CD4-positive, alpha-beta T cell treated with Interleukin-12 subunit alpha and Interleukin-12 subunit beta, for 1 hour (primary cell): Measurements from ENCODE around the gene NKX1-1.
"Not testable (repeated sequence)": the region's sequence is repeated elsewhere in the genome, so short reads cannot be mapped to it uniquely, and the experiment has no call there.

Experiments used
- DNase-seq: peaks from one replicate; pipeline ENCODE4 v3.0.0-alpha.2; 2020

NKX1-1 gene

DNA sequence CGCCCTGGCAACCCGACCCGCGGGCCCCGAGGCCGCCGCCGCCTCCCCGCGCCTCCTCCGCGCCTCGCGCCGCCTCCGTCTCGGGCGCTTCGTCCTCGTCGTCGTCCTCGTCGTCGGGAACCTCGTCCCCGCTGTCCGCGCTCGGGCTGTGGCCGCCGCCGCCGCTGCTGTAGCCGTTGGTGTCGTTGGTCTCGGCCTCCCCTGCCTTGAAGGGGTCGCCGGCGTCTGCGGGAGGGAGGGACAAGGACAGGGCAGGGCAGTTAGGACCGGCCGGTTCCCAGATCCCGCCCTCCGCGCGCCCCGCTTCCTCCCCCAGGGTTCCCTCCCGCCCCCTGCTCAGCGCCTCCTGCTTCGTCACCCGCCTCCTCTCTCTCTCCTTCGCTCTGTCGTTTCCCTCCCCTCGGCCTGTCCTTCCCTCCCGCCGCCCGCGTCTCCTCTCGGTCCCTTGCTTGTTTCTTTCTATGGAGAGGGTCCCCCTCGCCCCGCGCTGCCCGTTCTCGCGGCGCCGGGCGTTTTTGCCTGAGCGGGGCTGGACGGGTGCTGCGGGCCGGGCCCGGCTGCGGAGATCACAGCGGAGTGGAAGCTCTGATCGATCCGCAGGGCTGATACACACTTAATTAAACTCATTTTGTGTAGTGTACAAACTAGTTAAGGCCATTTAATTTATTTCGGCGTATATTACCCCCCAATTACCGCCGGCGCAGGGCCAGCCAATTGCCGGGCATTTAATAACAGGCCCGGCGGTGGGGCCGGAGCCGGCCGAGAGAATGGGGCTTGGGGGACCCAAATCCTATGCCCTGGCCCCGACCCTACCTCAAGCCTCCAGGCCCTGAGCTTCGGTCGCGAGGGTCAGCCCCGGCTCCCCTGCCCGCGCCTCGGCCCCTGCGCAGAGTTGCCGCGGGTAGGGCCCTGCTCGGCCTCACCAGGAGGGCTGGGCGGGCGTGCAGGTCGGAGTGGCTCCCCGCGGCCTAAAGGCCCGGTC lies 2.4 kb downstream of the NKX1-1 start:
- no peak for DNase-seq

DNA sequence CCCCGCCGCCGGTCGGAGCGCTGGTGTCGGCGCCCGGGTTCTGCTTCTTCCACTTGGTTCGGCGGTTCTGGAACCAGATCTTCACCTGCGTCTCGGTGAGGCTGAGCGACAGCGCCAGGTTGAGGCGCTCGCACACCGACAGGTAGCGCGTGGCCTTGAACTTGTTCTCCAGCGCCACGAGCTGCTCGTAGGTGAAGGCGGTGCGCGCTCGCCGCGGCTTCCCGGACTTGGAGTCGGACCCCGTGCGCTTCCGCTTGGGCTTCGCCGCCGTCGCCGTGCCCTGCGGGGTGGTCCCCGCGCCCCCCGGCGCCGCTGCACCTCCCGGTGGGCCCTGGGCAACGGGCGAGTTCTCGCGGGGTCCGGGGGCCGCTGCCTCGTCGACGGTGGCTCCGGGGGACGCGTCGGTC lies 3.1 kb downstream of the NKX1-1 start:
- DNase-seq = no peak

DNA sequence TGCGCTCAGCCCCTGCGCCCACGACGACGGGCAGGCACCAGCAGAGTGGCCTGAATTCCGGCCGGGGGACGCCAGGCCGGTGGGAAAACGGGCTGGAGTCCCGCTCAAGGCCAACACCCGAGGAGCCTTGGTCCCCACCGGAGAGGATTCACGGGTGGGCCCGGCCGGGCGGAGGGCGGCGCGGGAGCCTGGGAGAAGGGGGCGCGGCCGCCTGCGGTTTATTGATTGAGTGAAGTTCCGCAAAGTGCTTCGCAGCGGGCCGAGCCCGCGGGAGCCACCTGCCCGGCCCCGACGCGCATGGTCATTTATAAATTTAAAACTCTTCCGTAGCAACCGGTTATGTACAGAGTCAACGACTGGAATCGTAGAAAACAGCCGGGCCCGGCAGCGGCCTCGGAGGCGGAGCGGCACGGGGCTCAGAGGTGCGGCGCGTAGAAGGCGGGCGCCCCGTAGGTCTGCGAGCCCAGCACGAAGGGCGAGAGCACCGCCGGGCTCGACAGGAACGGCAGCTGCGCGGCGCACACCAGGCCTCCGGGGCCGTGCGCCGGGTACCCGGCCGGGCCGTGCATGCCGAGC lies 3.6 kb downstream of the NKX1-1 start:
- no peak for DNase-seq

DNA sequence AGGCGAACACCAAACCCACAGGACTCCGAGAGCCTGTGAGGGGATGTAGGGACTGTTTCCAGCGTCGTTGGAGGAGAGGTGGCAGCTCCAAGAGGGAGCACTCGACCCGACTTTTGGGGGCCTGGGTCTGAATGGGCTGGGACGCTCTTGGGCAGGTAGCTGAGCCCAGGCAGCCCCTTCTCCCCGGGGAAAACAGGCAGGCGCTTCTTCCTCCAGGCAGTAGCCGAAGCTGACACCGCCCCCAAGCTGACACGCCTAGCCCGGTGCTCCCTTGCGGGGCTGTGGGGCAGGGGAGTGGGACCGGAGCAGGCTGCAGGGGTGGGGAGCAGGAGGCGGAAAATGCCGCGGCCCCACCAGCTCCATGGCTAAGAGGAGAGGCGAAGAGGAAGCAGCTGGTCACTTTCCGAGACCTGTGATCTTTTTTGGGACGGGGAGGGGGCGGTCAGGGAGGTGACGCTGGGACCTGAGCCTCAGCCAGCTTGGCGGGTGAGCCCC lies 4.2 kb downstream of the NKX1-1 start:
- DNase-seq = no peak

DNA sequence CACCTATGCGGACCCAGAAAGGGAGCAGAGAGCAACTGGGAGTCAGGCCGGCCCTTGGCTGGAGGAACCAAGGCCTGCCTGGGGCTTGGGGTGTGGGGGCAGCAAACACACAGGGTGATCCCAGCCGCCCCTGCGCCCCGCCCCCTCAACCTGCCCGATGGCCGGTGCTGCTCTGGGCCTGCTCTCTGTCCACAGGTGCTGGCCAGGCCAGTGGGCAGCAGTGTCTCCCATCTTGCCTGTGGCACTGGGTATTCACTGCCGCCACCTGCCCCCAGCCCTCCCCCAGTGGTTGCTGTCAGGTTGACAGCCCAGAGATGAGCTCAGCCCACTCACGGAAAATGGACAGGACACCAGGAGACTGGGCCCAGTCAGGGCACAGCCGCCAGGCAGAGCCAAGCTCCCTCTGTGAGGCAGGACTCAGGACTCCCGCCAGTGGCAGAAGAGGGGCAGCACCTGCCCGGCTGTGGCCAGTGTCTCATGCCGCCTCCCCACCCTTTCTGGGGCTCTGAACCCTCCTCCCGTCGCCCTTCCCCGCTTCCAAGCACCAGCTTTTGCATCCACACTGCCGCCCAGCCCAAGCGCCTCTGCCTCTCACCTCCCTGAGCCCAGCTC lies 4.7 kb downstream of the NKX1-1 start:
- DNase-seq = no peak

DNA sequence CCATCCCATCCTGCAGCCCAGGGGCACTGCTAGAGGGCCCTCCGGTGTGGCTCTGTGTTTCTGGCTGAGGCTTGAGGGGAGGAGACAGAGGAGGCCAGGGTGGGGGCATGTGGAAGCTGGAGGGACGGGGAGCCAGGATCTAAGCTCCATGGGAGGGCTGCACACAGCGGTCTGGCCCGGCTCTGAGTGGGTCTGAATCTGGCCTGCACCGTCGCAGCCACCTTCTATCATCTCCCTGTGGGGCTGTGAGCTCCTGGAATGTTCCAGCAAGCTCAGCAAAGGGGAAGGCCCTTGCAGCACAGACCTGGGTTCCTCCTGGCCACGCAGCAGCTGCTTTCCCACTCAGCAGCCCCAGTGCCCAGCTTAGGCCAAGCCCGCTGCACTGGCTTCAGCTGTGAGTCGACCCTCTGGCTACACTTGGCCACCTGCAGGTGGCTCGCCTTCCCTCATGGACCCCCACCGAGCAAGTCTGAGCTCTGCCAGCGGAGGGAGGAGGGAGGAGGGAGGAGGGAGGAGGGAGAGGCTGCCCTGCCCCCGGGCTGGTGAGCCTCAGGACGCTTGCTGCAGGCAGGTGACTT lies 5.3 kb downstream of the NKX1-1 start:
- no peak for DNase-seq

DNA sequence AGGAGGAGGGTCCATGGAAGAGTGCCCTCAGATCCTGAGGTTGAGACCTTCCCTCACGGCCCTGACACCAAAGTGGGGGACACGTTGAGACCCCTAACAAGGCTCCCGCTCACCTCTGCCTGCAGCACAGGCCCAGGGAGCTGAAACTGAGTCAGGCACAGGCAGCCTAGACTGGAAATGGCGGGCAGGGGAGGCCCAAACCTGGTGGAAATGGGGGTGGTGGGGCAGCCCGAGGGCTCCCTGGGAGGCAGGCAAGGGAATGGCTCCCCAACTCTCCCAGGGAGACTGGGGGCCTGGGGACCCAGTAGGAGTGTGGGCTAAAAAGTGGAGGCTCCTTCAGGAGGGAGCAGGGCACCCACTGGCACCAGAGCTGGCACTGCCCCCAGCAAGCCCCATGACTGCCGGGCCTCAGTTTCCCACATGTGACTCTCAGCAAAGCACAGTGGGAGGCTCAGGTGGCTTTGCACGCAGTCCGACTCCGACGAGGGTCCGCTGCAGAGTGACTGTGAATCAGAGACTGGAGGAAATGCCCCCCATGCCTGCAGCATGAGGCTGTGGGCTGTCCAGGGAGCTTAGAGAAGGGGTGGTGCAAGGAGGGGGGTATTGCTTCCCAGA lies 5.9 kb downstream of the NKX1-1 start:
- no peak for DNase-seq

DNA sequence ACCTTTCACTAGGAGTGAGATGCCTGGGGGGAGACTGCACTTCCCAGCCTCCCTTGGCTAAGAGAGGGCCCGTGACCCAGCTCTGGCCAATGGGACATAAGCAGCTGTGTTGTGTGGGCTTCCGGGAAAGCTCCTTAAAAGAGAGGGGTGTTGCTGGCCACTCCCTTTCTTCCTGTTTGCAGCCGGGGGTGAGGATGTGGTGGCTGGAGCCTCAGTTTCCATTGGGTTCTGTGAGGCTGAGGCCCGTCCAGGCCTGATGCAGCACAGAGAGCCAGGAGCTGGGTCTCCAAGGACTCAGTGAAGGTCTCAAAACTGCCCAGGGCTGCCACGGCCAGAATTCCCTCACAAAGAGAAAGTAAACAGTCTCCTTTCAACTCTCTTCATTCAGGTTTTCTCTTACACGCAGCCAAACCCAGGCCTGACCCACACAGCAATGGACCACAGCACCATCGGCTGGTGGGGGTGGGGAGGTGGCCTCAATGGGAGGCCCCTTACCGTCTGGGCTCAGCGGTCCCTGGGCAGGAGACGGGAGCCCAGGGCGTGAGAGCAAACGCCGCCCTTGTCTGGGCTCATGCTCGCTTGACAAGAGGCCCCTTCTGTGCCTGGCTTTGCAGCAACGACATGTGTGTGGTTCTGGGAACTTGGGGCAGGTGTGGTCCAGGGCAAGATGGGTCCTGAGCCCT lies 6.6 kb downstream of the NKX1-1 start:
- DNase-seq = no peak

DNA sequence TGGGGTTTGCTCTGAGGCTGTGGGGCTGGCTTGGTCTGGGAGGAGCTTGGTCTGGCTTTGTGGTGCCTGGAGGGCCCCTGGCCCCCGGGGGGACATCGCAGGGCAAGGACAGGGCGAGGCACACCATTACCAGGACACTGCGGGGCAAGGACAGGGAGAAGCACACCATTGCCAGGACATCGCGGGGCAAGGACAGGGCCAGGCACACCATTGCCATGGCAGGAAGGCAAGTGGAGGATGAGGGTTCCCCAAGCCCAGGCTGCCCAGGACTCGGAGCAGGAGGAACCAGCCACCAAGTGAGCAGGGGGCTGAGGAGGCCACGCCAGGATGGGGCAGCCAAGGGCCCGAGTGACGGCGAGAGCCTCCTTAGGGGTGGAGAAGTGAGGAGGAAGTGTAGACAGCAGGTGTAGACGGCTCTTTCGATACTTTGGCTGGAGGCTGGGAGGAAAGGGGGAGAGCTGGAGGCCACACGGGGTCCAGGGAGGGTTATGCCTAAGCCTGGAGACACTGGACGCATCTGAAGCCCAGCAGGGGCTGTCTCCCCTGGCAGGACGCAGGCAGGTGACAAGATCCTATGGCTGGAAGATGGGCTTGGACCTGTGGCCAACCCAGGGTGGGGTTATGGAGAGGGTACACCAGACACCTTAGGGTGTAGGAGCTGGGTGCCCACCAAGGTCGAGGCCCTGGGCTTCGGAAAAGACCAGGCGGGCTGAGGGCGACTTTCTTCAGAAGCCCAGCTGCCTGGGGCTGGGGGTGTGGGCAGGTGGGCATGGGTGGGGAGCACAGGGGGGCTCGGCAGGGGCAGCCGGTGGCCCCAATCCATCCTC lies 7.3 kb downstream of the NKX1-1 start:
- DNase-seq = no peak

DNA sequence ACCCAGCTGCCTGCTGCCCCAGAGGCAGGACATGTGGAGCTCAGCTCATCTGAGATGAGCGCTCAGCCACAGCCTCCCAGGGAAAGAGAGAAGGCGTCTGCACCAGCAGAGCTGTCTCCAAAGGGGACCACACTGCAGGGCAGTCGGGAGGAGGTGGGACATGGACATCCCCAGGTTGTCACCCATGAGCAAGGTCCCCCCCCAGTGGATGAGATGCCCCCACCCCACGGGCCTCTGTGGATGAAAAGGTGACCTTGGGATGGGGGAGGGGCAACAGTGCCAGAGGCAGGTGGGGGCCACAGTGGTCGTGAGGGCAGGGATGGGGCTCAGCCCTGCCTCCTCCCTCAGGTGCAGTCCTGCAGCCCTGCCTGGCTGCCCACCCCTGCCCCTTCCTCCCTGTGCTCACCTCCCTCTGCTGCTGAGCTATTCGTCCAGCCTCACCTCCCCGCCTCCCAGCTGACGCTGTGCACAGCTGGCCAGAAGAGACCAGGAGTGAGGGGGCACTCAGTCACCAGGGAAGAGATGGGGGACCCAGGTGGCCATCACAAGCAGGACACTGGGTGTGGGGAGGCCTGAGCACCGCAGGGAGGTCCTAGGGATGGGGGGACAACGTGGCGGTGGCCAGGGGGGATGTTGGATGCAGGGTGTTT lies 9.3 kb downstream of the NKX1-1 start:
- no peak for DNase-seq

DNA sequence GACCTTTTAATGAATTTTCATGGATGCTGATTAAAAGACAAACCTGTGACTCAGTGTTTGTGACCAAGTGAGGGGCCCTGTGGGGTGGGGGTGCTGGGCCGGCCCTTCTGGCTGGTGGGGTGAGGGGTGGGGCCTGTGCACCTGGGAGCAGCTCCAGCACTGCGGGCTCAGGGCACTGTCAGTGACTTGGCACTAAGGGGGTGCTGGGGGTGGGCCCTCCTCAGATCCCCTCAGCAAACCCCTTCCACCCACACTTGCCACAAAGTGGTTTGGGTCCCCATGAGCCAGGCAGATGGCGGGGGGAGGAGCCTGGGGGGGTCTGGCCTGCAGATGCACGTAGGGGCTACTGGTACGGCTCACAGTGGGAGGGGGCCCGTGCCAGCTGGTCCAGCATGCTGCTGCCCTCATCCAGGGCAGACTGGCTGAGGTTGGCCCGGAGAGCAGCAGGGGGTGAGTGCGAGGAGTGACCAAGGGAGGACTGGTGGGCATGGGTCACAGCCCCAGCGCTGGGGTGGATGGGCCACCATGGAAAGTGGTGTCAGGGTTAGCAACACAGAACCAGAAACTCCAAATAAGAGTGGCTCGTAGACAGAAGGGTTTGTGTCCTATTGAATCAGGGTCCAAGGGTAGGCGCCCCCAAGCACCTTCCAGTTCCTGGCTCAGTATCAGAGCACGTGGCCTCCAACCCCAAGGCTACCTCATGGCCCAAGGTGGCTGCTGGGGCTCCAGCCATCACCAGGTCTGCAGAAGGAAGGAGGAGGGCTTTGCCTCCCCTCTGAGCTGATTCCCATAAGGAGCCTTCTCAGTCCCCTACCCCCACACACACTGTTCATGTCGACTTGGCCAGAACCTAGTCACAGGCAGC lies 10.1 kb downstream of the NKX1-1 start:
- DNase-seq = no peak

DNA sequence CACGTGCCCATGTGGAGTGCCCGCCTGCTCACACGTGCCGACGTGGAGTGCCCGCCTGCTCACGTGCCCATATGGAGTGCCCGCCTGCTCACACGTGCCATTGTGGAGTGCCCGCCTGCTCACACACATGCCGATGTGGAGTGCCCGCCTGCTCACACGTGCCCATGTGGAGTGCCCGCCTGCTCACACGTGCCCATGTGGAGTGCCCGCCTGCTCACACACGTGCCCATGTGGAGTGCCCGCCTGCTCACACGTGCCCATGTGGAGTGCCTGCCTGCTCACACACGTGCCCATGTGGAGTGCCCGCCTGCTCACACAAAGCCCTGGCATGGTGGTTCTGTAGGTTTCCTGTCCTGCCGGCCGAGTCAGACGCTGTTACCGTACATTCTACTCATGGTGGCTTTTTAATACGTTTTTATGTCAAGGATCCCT lies 10.8 kb downstream of the NKX1-1 start:
- not testable (repeated sequence) for DNase-seq

DNA sequence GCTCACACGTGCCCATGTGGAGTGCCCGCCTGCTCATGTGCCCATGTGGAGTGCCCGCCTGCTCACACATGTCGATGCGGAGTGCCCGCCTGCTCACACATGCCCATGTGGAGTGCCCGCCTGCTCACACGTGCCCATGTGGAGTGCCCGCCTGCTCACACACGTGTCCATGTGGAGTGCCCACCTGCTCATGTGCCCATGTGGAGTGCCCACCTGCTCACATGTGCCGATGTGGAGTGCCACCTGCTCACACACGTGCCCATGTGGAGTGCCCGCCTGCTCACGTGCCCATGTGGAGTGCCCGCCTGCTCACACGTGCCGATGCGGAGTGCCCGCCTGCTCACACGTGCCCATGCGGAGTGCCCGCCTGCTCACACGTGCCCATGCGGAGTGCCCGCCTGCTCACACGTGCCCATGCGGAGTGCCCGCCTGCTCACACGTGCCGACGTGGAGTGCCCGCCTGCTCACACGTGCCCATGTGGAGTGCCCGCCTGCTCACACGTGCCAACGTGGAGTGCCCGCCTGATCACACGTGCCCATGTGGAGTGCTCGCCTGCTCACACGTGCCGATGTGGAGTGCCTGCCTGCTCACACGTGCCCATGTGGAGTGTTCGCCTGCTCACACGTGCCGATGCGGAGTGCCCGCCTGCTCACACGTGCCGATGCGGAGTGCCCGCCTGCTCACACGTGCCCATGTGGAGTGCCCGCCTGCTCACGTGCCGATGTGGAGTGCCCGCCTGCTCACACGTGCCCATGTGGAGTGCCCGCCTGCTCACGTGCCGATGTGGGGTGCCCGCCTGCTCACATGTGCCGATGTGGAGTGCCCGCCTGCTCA lies 11.5 kb downstream of the NKX1-1 start:
- not testable (repeated sequence) for DNase-seq

DNA sequence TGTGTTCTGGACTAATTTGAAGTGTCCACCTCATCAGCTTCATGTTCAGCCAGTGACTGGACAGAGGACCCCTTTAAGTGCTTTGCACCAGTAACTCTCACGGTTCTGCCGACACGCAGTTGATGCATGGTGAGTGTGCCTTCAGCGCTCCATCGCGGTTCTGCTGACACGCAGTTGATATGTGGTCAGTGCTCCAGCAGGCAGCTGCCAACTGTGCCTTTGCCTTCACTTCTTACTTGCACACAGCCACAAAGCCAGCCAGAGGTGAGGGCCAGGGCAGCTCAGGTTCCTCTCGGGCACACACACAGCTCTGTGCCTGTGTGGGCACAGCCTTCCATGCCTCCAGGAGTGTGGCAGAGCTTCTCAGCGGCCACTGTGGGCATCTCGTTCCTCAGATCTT lies 12.4 kb downstream of the NKX1-1 start:
- no peak for DNase-seq

DNA sequence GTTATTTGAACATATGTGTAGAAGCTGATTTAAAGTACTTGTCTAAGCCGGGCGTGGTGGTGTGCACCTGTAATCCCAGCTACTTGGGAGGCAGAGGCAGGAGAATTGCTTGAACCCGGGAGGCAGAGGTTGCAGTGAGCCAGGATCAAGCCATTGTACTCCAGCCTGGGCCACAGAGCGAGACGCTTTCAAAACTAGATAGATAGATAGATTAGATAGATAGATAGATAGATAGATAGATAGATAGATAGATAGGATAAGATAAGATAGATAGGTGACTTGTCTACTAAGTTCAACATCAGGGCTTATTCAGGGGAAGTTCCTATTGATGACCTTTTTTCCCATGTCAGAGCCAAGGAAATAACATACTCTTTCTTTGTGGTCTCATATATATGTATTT lies 12.9 kb downstream of the NKX1-1 start:
- not testable (repeated sequence) for DNase-seq

DNA sequence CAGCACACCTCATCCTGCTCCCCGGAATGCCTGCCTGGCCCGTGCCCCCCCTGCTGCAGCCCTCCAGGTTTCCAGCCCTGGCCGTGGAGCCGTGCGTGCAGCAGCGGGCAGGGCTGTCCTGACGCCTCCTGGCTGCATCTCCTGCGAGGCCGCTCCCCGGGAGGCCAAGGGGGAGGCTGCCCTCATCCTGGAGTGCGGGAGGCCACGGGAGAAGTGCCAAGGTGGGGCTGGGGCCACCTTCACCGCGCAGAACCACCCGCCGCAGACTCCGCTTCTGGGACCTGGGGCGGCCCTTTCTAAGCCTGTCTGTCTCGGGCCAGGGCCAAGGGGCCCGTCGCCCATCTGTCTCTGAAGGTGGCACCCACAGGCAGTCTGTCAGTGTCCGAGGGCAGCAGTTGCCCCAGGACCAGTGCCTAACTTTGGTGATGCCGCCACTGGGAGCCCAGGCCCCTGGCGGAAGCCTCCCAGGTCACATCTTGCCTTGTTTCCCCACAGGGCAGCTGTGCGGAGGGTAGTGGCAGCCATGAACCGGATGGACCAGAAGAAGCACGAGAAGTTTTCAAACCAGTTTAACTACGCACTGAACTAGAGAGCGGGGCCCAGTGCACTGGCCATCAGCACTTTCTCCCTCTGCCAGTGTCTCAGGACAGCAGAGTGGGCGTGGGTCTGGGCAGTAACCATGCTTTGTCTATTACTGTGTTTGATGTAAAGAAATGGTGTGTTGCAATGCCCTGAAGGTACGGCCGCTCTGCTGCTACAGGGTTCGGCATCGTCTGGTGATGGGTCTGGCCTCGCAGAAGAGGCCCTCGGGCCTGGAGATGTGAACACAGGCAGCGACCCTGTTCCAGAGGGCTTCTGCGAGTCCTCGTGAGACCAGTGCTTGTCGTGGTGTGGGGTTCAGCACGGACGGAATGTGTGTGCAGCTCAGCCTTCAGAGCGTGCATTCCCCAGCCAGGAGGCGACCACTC lies 20.6 kb downstream of the NKX1-1 start:
- DNase-seq = no peak

DNA sequence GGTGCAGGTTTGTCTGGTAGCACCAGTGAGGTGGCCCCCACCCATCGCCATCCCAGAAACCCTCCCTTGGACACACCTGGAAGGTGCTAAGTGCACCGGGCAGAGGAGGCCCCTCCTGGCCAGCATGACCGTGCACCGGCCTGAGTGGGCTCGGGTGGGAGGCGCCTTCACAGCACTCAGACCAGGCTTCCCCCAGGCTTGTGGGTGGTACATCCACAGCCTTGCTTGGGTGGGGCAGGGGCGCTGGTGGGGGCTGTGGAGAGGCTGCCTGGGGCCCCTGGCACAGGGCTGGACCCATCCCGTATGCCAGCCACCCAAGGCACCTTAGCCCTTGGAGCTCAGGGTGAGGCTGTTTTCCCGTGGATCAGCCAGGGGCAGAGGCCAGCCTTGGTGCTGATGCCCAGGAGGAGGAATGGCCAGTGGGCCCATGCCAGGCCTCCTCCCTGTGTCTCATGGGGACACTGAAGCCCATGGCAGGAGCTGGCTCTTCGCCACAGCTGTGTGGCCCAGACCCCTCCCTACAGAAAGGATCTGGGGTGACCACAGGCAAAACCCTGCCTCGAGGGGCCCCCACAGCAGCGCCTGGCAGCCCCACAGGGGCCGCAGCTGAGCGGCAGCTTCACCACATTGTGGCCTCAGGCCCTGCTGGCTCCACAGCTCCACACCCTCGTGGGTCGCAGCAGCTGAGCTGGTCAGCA lies 21.4 kb downstream of the NKX1-1 start:
- no peak for DNase-seq
